Occipital lobe (tissue), 3 donors: ENCODE measurements around the gene XRN2. TPM values are rescaled to one million over a fixed set of nuclear protein-coding genes. Genes with fewer than 3 reads are reported as not detected.

Experiments
- DNase-seq: peaks from one replicate; lab custom pipeline; 2025; lab: John Stamatoyannopoulos, UW
- small RNA-seq: library from RNA; depleted of rRNA; stranded (forward); fragments of <200 nt; gene quantifications from one replicate; pipeline ENCODE3, GENCODE V24; 2014
- total RNA-seq: library from RNA; depleted of rRNA; stranded (reverse); fragments of >200 nt; gene quantifications from one replicate; pipeline ENCODE4 v1.2.3, GENCODE V29; 2014

Gene XRN2
- total RNA-seq, 1 donor from 2014 or later, result 98.6 TPM

GRCh38 chr20:21424846-21425245, 121.7 kb downstream of the XRN2 start:
- no peak for DNase-seq

DNA sequence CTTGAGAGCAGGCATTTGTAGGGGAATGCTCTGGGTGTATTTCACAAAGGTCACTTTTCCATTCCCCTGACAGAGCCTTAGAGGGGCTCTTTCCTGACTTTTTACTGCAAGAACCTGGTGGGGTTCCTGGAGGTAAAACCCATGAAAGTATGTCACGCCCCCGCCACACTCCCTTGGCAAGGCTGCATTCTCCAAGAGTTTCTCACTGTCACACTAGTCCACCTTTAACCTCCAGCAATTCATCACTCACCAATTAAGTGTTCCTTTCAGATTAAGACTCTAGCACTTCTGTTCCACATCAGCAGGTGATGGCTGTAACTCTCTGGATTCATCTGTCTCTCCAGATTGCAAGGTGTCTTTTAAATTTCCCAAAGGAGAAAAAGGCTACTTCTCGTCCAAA, 126.9 kb downstream of the XRN2 start:
- DNase-seq, result no peak

- DNase-seq, result no peak
These were observed 129.8 kb downstream of the XRN2 start for GRCh38 chr20:21432911-21433310.

DNA sequence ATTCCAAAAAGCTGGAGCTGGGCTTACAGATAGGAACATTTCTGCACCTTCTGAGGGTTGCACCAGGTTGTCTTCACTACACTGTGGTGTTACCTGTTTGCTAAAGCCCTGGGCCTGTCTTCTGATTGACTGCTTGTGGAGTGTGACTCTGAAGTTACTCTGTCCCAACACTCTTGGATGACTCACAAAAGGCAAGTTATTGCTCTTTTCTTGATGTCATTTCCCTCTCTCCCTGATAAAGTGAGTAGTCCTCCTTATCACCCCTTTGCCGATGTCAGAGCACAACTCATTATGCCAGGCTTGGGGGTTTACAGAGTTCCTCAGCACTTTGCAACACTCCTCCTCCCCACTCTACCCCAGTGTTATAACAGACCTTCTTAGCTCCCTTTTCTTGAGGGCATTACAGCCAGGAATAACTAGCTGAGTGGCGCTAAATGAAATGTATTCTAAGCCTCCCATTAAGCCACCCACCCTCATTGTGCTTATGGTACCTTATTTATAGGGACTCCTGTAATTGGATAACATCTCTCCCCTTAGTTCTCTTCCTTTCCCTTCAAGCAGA, 130.3 kb downstream of the XRN2 start:
- DNase-seq, result no peak

DNA sequence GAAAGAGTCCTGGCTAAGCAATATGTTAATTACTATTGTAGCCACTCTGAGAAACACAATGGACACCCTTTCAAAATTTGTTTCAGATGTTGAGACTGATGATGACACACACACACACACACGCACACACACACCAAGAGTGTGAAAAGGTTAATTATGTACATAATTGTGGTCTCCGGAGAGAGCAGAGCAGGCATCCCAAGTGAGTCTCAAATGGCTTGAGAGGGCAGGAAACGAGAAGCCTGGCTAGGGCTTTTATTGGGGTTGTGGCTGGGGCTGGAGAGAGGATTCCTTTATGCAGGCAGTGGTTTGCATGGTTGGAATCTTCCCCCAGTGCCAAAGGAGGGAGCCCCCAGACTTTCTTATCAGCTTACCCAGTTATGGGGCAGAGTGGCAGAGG, 132.4 kb downstream of the XRN2 start:
- DNase-seq, result no peak

DNA sequence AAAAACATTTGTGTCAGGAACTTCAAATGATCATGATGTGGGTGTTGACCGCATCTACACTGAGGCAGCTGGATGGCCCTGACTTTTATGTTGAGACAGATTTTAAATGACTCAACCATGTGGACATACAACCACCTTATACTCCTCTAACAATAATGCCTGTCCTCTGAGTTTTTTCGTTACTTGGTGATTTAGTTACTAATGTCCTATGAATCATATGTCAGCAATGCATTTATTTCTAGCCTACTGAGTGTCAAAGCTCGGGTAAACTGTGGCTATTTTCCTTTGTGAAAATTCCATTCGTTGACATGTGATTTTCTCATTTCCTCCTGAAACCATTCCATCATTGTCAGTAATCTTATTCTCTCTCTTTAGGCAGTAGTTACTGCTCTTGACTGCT, 133.1 kb downstream of the XRN2 start:
- DNase-seq, result no peak

GRCh38 chr20:21437248-21437647, 134.1 kb downstream of the XRN2 start:
- DNase-seq, result no peak

DNA sequence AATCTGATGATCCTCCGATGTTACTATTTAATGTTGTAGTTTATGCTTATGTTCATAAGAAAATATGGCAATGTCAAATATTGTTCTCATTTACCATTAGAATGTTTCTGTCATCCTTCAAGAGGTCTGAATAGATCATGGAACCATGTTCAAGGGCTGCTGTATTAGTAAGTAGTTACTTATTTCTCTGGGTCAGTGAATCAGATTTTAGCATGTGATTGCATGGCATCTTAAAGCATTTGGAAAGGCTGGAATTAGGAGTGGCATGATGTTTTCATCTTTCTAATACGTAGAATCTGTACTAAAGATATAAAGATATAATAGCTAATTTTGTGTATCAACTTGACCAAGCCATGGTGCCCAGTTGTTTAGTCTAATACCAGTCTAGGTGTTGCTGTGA, 134.7 kb downstream of the XRN2 start:
- DNase-seq, result no peak

Small RNAs within 50 kb of the gene (small RNA-seq; reads per million reads assigned to genes)
- not detected for gene RN7SKP140

Other genes with a start within 250 kb of the XRN2 start
- 2.0 TPM for gene LINC00237, start 197.0 kb upstream of the XRN2 start, total RNA-seq
- 8.4 TPM for gene KIZ, start 177.2 kb upstream of the XRN2 start, total RNA-seq
- not detected for gene NKX2-4, start 94.2 kb downstream of the XRN2 start, total RNA-seq
- gene NKX2-2, start 210.7 kb downstream of the XRN2 start, total RNA-seq, result 0.31 TPM